Stomach (tissue), 4 donors: Measurements from ENCODE around the gene HES6.

Experiments
- CTCF ChIP-seq, 7 experiments: fragments of 450-650 bp in 4 of 7; fragments of 200-600 bp in 3 of 7; sonication (generic) in 3 of 7; IDR thresholded peaks; one replicate each; pipeline ENCODE4 v1.5.1; 2016 to 2019; ENCODE audit warnings: antibody characterized with exemption in 7 of 7, control low read depth in 2 of 7, mild to moderate bottlenecking in 1 of 7
- POLR2A ChIP-seq, 4 donors: fragments of 450-650 bp; IDR thresholded peaks; one replicate each; pipeline ENCODE4 v1.6.1; 2016; ENCODE audit warnings: antibody characterized with exemption in 4 of 4, control low read depth in 2 of 4, mild to moderate bottlenecking in 1 of 4, moderate library complexity in 1 of 4
- POLR2AphosphoS5 ChIP-seq, 3 donors: sonication (generic); formaldehyde crosslinking; IDR thresholded peaks; one replicate each; pipeline ENCODE4 v1.6.1; 2016; ENCODE audit warnings: antibody characterized with exemption in 3 of 3

- TF ChIP-seq CTCF (IDR thresholded peaks at IDR 0.05) (no peak), POLR2A (IDR thresholded peaks at IDR 0.05) (no peak), POLR2AphosphoS5 (IDR thresholded peaks at IDR 0.05) (no peak)
Observed at GRCh38 chr2:238238766-238239542, 884 bp downstream of the HES6 start.
